ENCODE data around the gene SEL1L2.

The SEL1L2 gene

DNA sequence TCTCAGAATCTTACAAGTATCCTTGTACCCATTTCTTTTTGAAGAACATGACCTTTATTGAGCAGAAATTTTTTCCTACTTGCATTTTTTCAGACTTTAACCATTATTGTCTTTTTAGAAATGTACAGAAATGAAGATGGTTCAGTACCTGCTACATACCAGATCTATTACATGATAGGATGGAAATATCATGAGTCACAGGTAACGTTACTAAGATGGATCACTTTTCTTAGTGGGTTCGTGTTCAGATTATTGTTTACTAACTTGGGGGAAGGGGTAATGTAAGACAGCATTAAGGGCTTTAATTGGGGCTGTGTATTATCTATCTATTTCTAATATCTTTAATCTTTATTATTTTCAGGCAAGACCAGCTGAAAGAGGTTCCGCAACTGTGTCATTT is 173.7 kb downstream of the SEL1L2 start:
- no peak for DNase-seq (ENCODE audit: low spot score)

DNA sequence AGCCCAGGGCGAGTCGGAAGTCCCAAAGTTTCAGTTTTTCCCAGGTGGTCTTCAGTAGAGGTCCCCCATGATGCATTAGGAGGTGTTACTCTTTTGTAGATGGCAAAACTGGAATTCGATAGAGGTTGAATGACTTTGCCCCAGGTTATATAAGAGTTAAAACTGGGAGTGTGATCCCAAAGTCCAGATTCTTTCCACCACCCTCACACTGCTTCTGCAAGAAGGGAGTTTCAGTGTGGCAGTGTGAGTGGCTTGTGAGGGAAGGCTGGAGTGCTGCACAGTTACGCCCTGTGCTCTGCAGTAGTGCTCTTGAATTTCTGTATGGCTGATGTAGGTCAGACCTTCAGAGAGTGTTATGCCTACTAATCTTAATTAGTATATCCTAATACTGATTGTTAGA is 175.7 kb downstream of the SEL1L2 start:
- DNase-seq (ENCODE audit: low spot score): no peak

DNA sequence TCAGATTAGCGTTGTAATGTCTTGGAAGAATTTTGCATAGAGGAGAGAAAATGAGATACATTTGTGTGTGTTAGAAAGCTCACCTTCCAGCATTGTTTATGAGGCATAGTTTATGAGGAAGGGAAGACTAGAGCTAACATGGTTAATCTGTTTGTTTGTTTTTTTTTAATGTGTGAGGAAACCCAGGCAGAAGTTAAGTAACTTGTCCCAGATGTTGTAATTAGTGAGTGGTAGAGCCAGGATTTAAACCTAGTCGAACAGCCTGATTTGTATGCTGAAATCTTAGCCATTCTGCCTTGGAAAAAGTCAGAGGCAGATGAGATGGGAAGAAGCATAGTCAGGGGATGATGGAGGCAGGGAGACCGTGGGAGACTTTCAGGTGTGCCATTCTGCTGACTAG is 176.5 kb downstream of the SEL1L2 start:
- no peak for DNase-seq (ENCODE audit: low spot score)

DNA sequence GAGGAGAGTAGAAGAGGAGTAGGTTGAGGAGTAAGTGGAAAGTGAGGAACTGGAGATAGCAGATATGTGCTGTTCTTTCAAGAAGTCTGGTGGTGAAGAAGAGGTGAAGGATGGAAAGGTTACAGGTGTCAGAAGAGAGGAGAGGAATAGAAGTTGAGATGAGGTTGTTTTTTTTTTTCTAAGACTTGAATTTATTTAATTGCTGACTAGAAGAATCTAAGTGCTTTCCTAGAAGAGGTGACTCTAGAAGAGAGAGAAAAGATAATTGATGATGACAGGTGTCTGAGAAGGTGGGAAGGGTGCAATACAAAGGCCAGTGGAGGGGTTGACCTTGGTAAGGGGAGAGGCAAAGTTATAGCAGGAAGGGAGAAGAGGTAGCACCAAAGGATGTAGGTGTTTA is 180.0 kb downstream of the SEL1L2 start:
- no peak for DNase-seq (ENCODE audit: low spot score)

DNA sequence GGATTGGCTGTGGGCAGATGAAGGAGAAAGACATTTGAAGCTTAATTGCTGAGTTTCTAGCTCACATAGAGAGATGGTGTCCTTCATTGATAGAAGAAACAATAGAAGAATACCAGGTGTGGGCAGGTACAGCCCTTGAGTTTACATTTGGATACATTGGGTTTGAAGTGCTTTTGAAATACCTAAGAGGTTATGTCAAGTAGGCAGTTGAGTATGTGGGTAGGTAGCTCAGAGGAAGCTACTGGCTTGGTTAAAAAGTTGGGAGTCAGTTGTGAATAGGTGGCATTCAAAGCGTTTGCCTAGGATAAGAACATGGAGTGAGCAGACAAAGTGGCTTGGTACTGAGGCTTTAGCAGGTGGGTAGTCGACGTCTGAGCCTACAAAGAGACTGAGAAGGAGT is 180.6 kb downstream of the SEL1L2 start:
- no peak for DNase-seq (ENCODE audit: low spot score)

DNA sequence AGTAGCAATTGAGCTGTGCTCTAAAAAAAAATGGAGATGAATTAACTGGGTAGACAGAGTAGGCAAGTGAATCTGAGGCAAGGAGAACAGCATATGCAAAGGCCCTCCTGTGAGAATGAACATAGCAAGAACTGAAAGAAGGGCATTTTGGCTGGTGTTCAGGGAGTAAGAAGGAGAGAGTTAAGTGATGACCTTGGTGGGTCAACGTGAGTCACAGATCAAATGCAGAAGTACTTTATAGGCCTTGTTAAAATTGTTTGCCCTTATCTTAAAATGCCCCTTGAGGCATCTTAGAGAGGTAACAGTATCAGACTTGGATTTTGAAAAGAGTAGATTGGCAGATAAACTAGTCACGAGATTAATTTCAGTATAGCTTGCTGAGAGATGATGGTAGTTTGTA is 181.0 kb downstream of the SEL1L2 start:
- no peak for DNase-seq (ENCODE audit: low spot score)

DNA sequence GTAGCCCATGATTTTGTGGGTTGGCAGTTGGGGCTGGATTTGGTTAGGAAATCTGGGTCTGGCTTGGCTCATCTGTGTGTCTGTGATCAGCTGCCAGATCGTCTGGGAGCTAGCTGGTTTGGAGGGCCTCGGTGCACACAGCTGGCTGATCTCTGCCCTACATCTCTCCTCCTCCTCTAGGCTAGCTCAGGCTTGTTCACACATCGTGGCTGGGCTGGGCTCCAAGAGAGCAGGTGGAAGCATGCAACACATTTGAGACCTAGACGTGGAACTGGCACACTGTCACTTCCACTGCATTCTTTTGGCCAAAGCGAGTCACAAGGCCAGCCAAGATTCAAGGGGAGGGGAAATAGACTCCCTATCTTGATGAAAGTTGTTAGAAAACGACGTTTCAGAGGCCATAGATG is 189.7 kb downstream of the SEL1L2 start:
- peak; percentile 88 for DNase-seq (ENCODE audit: low spot score)

DNA sequence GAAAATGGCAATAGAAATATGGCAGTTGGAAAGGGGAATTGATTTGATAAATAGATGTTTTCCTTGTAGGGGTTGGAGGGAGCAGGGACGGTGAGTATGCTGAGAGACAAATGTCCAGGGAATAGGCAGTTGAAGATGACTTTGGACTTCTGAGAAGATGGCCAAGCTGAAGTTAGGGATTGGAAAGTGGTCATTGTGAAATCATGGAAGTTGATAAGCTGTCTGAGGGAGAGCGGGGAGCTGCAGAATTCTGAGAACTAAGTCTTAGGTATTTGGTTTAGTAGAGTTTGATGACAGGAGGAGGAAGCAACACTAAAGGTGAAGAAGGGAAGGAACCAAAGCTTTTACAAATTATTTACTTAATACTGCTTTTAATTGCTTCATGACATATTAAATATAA is 190.4 kb downstream of the SEL1L2 start:
- no peak for DNase-seq (ENCODE audit: low spot score)
